HG02610 (cell line): ENCODE results near the gene FGA.
"Not testable (repeated sequence)": the region's sequence is repeated elsewhere in the genome, so short reads cannot be mapped to it uniquely, and the experiment has no call there.

Experiments used
- ATAC-seq: cut with Tn5 transposase; IDR thresholded peaks from one replicate; pipeline ENCODE4 v1.9.1; 2021; ENCODE audit warnings: mild to moderate bottlenecking, moderate library complexity; ENCODE audit not compliant: unreplicated experiment

FGA gene

GRCh38 chr4:154608361-154609252 is 18.1 kb upstream of the FGA start:
- ATAC-seq = no peak

- ATAC-seq = no peak
Measured at GRCh38 chr4:154606728-154607723, 16.5 kb upstream of the FGA start.

- no peak for ATAC-seq
Measured at GRCh38 chr4:154604696-154605200, 14.2 kb upstream of the FGA start.

- ATAC-seq = no peak
Measured at GRCh38 chr4:154603033-154603943, 12.7 kb upstream of the FGA start.

GRCh38 chr4:154602404-154603020 is 12.0 kb upstream of the FGA start:
- no peak for ATAC-seq

GRCh38 chr4:154597798-154598774 is 7.5 kb upstream of the FGA start:
- no peak for ATAC-seq

- ATAC-seq = not testable (repeated sequence)
Measured at GRCh38 chr4:154597281-154597680, 6.7 kb upstream of the FGA start.

GRCh38 chr4:154595807-154596206 is 5.3 kb upstream of the FGA start:
- ATAC-seq = no peak

- not testable (repeated sequence) for ATAC-seq
Measured at GRCh38 chr4:154594343-154594742, 3.8 kb upstream of the FGA start.

- ATAC-seq = no peak
Measured at GRCh38 chr4:154593868-154594267, 3.3 kb upstream of the FGA start.

- ATAC-seq = no peak
Measured at GRCh38 chr4:154591890-154592289, 1.3 kb upstream of the FGA start.

GRCh38 chr4:154589296-154590197 is 995 bp downstream of the FGA start:
- ATAC-seq = no peak

GRCh38 chr4:154588198-154588597 is 2.3 kb downstream of the FGA start:
- ATAC-seq = no peak

GRCh38 chr4:154586296-154587033 is 4.1 kb downstream of the FGA start:
- ATAC-seq = no peak

GRCh38 chr4:154585369-154586018 is 5.0 kb downstream of the FGA start:
- no peak for ATAC-seq

GRCh38 chr4:154584259-154584658 is 6.3 kb downstream of the FGA start:
- ATAC-seq = no peak
